Activated naive CD4-positive, alpha-beta T cell treated with anti-CD3 and anti-CD28 coated beads, Interleukin-2, amount 50 U/mL, for 24 hours (primary cell): ENCODE data around the gene PACRG.
"Not testable (repeated sequence)": the region's sequence is repeated elsewhere in the genome, so short reads cannot be mapped to it uniquely, and the experiment has no call there.

Experiments used
- H3K27ac Mint-ChIP-seq: one replicate; pipeline ENCODE4 v1.8.0; 2021; ENCODE audit warnings: mild to moderate bottlenecking, mixed read lengths
- H3K27me3 Mint-ChIP-seq: one replicate; pipeline ENCODE4 v1.8.0; 2021; ENCODE audit warnings: mixed read lengths
- H3K36me3 Mint-ChIP-seq: one replicate; pipeline ENCODE4 v1.8.0; 2021; ENCODE audit warnings: mixed read lengths
- H3K4me1 Mint-ChIP-seq: one replicate; pipeline ENCODE4 v1.8.0; 2021; ENCODE audit warnings: mixed read lengths
- H3K4me3 Mint-ChIP-seq: one replicate; pipeline ENCODE4 v1.8.0; 2021; ENCODE audit warnings: mild to moderate bottlenecking, mixed read lengths
- H3K9me3 Mint-ChIP-seq: one replicate; pipeline ENCODE4 v1.8.0; 2021; ENCODE audit warnings: mixed read lengths

Gene PACRG

DNA sequence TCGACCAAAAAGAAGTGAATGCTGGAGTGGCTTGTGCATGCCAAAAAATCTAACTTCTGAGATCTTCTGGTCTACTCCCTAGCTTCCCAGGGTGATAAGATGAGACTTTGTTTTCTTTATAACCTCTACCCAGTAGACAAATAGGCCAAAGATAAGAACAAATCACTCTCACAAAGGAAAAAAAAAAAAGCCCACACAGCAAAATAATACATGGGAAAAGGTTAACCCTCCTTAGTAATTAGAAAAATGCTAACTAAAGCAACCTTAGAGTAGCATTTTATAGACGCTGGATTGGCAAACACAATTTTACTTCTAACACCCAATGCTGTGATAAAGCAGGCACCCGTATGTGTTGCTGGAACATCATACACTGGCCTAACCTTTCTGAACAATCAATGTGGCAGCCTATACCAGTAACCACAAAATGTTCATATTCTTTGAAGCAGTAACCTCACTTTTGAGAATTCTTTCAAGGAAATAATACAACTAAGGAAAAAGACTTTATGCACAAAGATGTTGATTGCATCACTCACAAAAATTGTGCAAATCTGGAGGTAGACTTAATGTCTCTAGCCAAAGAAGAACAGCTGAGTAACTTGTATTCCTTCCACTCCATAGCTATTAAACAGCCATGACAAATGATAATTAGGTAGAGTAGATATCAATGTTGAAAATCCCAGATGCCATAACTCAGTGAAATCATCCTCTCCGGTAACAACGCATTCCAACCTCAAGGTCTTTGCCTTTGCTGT, 570.5 kb downstream of the PACRG start:
- no peak overlapping the region for H3K27ac Mint-ChIP-seq
- H3K27me3 Mint-ChIP-seq: no peaks in the 10 kb centered on the region
- H3K9me3 Mint-ChIP-seq: no peaks in the 10 kb centered on the region

GRCh38 chr6:163300838-163301237, 573.1 kb downstream of the PACRG start:
- Mint-ChIP-seq H3K27ac (no peak overlapping the region), H3K27me3 (no peaks in the 10 kb centered on the region), H3K4me1 (no peaks in the 10 kb centered on the region), H3K36me3 (no peaks in the 10 kb centered on the region), H3K4me3 (no peak overlapping the region), H3K9me3 (no peaks in the 10 kb centered on the region)

More for the DNA sequence above, 570.5 kb downstream of the PACRG start:
- no peaks in the 10 kb centered on the region for H3K36me3 Mint-ChIP-seq
- no peaks in the 10 kb centered on the region for H3K4me1 Mint-ChIP-seq
- no peak overlapping the region for H3K4me3 Mint-ChIP-seq

DNA sequence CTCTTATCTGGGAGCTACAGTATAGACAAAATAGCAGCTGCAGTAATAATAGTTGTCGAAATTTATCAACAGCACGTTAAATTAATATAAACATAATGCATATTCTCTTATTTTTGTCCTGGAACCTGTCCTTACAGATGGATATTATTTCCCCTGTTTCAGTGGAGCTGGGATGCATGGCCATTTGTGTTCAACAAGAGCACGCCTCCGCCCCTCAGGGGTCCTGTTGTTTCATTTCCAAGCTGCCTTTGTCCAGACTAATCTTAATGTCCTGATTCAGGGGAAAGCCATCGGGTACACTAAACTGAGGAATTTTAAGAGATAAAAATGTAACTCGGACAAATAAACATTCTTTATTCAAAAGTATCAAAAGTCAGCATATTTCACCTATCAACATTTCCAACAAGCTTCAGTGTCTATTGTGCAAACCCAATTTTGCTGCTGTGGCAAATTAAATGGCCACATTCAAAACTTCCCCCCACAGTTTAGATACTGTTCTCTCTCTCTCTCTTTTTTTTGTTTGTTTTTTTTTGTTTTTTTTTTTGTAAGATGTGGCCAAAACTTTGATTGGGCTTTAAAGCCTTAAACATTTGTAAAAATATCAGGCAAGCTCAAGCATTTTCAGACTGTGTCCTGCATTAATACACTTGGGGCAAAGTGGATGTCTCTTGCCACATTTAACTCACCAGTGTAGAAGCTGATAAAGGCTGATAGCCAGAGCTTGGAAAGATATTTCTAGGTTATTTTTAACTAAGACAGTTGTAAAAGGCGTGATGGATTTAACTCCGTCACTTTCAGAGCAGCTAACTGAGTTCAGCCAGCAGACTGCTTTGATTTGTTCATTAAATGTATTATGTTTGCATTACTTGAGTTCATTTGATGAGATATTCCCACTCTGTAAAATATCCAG, 574.2 kb downstream of the PACRG start:
- no peak overlapping the region for H3K4me3 Mint-ChIP-seq
- no peaks in the 10 kb centered on the region for H3K4me1 Mint-ChIP-seq
- H3K9me3 Mint-ChIP-seq: no peaks in the 10 kb centered on the region
- H3K36me3 Mint-ChIP-seq: no peaks in the 10 kb centered on the region
- no peaks in the 10 kb centered on the region for H3K27me3 Mint-ChIP-seq
- no peak overlapping the region for H3K27ac Mint-ChIP-seq

- no peak overlapping the region for H3K4me3 Mint-ChIP-seq
- no peaks in the 10 kb centered on the region for H3K4me1 Mint-ChIP-seq
- no peaks in the 10 kb centered on the region for H3K36me3 Mint-ChIP-seq
- no peaks in the 10 kb centered on the region for H3K9me3 Mint-ChIP-seq
- no peaks in the 10 kb centered on the region for H3K27me3 Mint-ChIP-seq
- H3K27ac Mint-ChIP-seq: no peak overlapping the region
Measured at GRCh38 chr6:163302747-163303146, 575.0 kb downstream of the PACRG start.

- Mint-ChIP-seq H3K36me3 (no peaks in the 10 kb centered on the region), H3K27ac (no peak overlapping the region), H3K4me3 (no peak overlapping the region), H3K9me3 (no peaks in the 10 kb centered on the region), H3K4me1 (no peaks in the 10 kb centered on the region), H3K27me3 (no peaks in the 10 kb centered on the region)
Measured at GRCh38 chr6:163306000-163306399, 578.2 kb downstream of the PACRG start.

- no peak overlapping the region for H3K4me3 Mint-ChIP-seq
- H3K9me3 Mint-ChIP-seq: no peaks in the 10 kb centered on the region
- no peak overlapping the region for H3K27ac Mint-ChIP-seq
- no peaks in the 10 kb centered on the region for H3K4me1 Mint-ChIP-seq
- H3K36me3 Mint-ChIP-seq: no peaks in the 10 kb centered on the region
- peaks cover 6% of the 10 kb centered on the region for H3K27me3 Mint-ChIP-seq
Measured at GRCh38 chr6:163308629-163309440, 581.1 kb downstream of the PACRG start.

DNA sequence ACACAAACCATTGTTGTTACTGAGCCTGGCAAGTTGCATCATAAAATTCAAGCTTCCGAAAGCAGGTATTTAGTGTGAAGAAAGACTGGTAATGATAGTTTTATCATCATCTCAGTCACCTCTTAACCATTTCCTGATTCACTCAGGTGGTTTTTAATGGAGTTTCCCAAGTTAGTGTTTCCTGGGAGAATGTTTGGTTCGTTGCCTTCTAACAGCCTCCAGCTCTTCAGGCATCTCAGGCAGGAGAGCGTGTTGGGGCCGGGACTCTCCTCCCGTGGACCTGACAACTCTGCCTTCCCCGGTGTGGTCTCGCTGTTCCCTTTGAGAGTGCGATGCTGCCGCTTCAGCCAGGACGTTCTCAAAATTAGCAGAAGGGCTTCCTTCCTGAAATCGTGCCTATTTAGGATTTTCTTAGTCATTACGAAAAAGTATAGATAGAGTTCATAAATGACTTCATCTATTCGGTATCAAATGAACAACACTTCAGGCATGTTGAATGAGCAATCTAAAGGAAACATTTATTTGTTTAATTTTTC, 581.8 kb downstream of the PACRG start:
- no peaks in the 10 kb centered on the region for H3K36me3 Mint-ChIP-seq
- H3K4me1 Mint-ChIP-seq: no peaks in the 10 kb centered on the region
- no peak overlapping the region for H3K27ac Mint-ChIP-seq
- H3K4me3 Mint-ChIP-seq: no peak overlapping the region
- peaks cover 7% of the 10 kb centered on the region for H3K27me3 Mint-ChIP-seq
- H3K9me3 Mint-ChIP-seq: no peaks in the 10 kb centered on the region

DNA sequence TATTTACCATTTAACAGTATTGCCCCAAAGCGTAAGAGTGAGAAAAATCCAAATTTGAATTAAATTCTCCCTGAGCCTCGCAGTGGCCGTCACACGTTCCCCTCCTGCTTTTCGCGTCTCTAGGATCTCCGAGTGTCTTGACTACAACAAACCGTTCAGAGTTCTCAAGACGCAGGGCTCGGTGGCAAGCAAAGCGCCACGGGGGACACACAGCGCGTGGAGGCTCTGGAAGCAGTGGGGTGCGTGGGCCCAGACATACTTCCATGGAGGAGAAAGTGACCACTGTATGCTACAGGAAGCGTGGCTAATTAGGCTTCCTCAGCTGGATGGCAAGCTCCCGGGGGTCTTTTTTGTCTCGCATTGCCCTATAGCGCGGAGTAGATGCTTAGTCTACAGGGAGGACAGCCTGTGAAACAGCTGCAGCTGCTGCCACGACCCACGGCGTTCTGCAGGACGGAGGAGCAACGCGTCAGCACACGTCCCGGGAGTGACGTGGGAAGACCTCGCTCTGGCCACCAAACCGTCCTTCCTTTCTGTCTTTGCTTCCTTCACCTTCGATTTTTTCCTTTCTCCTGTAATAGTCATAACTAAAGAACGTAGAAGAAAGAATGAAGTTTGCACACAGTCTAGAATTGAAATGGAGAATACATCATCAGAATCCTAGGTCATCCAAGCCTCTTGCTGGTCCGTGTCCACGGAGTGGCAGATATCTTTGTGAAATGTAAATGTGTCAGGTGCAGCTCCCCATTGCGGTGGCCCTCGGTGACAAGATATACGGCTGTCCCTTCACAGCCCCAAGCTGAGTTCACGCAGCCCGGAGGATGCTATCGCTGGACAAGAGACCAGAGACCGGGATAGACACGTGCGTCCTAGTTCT, 582.6 kb downstream of the PACRG start:
- Mint-ChIP-seq H3K27me3 (peaks cover 9% of the 10 kb centered on the region), H3K4me1 (no peaks in the 10 kb centered on the region), H3K27ac (no peak overlapping the region), H3K4me3 (no peak overlapping the region), H3K36me3 (no peaks in the 10 kb centered on the region), H3K9me3 (no peaks in the 10 kb centered on the region)

DNA sequence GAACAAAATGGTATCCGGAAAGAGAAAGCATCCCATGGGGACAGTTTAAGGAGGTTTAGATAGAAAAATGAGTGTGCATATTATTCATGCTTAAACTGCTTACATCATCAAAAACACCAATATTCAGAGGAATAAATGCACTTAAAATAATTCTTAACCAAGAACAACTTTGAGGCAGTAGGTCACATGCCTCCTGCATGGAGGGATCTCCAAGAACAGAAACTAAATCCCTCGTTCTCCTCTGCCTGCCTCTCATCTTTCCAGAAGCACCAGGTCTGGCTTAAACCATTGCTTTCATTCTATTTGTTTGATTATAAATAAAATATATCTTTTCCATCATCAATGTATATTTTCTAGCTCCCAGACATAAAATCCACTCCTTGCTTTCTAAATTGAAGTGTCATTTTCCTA, 583.2 kb downstream of the PACRG start:
- no peak overlapping the region for H3K4me3 Mint-ChIP-seq
- no peaks in the 10 kb centered on the region for H3K9me3 Mint-ChIP-seq
- H3K4me1 Mint-ChIP-seq: no peaks in the 10 kb centered on the region
- H3K36me3 Mint-ChIP-seq: no peaks in the 10 kb centered on the region
- H3K27me3 Mint-ChIP-seq: peaks cover 9% of the 10 kb centered on the region
- no peak overlapping the region for H3K27ac Mint-ChIP-seq

DNA sequence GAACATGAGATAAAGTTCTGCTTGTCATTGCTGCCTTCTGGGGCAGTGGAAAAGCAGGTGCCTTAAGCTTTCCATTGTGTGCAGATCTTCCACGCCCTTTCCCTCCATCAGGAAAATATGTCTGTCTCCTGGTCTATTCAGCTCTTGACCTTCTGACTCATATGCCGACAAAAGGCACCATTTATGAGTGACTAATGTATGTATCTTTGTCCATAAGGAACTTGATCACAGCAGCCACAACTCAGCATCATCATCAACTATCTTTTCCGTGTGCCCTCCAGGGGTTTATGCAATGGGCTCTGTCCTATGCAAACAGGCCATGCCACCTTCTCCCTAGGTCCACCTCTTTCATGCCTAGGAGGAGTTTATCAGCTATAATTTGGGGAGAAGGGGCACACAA, 584.1 kb downstream of the PACRG start:
- H3K4me1 Mint-ChIP-seq: no peaks in the 10 kb centered on the region

GRCh38 chr6:163313566-163313965, 585.8 kb downstream of the PACRG start:
- Mint-ChIP-seq H3K27ac (no peak overlapping the region), H3K4me3 (no peak overlapping the region), H3K36me3 (no peaks in the 10 kb centered on the region), H3K4me1 (no peaks in the 10 kb centered on the region), H3K9me3 (no peaks in the 10 kb centered on the region), H3K27me3 (peaks cover 10% of the 10 kb centered on the region)

More for the DNA sequence above, 584.1 kb downstream of the PACRG start:
- no peak overlapping the region for H3K4me3 Mint-ChIP-seq
- no peaks in the 10 kb centered on the region for H3K36me3 Mint-ChIP-seq
- no peaks in the 10 kb centered on the region for H3K9me3 Mint-ChIP-seq
- H3K27me3 Mint-ChIP-seq: peaks cover 10% of the 10 kb centered on the region
- no peak overlapping the region for H3K27ac Mint-ChIP-seq

DNA sequence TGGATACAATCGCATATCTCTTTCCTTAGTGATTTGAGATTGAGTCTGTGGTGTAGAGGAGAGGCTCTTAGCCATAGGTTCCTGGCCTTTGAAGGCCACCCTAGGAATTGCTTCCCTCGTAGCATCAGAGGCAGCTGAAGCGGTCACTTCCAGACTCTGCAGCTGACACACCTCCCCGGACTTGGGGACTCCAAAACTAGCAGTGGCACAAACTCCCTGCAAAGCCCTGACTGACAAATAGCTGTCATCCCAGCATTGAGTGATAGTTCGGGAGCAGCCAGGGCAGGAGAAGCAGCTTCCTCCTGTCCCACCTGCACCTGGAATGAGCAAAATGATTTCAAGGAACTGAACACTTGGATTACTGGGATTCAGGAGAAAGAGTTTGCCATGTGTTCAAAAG, 586.2 kb downstream of the PACRG start:
- Mint-ChIP-seq H3K27ac (no peak overlapping the region), H3K9me3 (no peaks in the 10 kb centered on the region), H3K4me3 (no peak overlapping the region), H3K27me3 (peaks cover 11% of the 10 kb centered on the region), H3K4me1 (no peaks in the 10 kb centered on the region), H3K36me3 (no peaks in the 10 kb centered on the region)

DNA sequence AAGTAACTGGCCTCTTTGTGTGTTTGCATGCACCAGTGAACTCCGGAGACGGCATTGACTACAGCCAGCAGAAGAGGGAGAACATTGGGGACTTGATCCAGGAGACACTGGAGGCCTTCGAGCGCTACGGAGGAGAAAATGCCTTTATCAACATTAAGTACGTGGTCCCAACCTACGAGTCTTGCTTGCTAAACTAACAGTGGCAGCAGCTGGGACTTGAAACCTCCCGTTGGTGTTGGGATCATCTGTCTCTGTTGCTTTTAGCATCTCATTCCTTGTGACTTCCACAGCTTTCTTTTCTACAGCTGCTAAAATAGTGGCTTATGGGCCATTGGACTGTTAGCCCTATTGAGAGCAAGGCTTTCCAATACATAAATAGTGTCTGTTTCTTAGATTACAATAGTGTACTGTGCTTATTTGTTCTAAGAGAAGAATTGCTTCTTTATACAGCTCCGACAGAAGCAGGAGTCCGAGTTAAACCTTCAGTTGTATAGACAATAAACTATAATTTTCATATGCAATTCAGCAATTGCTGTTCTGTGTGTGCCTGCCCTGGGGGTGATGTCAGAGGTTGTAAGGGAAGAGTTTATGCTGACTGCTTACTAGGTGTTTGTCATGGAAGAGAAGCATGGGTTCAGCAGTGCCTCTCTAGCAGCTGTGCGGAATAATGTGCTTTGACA, 587.2 kb downstream of the PACRG start:
- Mint-ChIP-seq H3K4me1 (no peaks in the 10 kb centered on the region), H3K36me3 (no peaks in the 10 kb centered on the region), H3K9me3 (no peaks in the 10 kb centered on the region), H3K4me3 (no peak overlapping the region), H3K27me3 (peaks cover 11% of the 10 kb centered on the region), H3K27ac (no peak overlapping the region)

GRCh38 chr6:163316866-163317495, 589.2 kb downstream of the PACRG start:
- not testable (repeated sequence) for H3K4me3 Mint-ChIP-seq, H3K36me3 Mint-ChIP-seq, H3K27me3 Mint-ChIP-seq, H3K9me3 Mint-ChIP-seq, H3K27ac Mint-ChIP-seq, H3K4me1 Mint-ChIP-seq
